ENCODE results near the gene DIS3. TPM values are rescaled to one million over a fixed set of nuclear protein-coding genes. Genes with fewer than 3 reads are reported as not detected.

The DIS3 gene
- total and polyA plus RNA-seq, 2 of the 4 experiments (the other 2 are of a cell fraction): 19.3 to 33.3 TPM

GRCh38 chr13:72751220-72751619 lies 30.5 kb downstream of the DIS3 start:
- Histone ChIP-seq H2BK15ac (ENCODE audit: low read depth, low read length) (no peak overlapping the region), H2BK20ac (ENCODE audit: low read depth, low read length) (no peak overlapping the region), H4K8ac (ENCODE audit: low read depth in 2 of 2, low read length in 2 of 2) (no peak overlapping the region), H3K9me1 (ENCODE audit: insufficient read depth, low read length) (no peaks in the 10 kb centered on the region), H3K9me3 (ENCODE audit: control insufficient read depth, insufficient read depth, low read length) (no peaks in the 10 kb centered on the region), H2AK9ac (replicated peaks; ENCODE audit: low read depth, low read length, poor library complexity) (no peak overlapping the region), H3K36me3 (ENCODE audit: control insufficient read depth, insufficient read depth, low read length) (peaks cover 25% of the 10 kb centered on the region), H3K27ac (ENCODE audit: insufficient read depth, low read length) (no peak overlapping the region), H4K20me1 (ENCODE audit: insufficient read depth, low read length) (no peaks in the 10 kb centered on the region), H2BK120ac (ENCODE audit: low read depth, low read length) (no peak overlapping the region), H2AFZ (replicated peaks; ENCODE audit: low read length, poor library complexity) (no peak overlapping the region), H3K4me3 (ENCODE audit: insufficient read depth, low read depth, low read length) (no peak overlapping the region), H3K4ac (ENCODE audit: low read depth, low read length) (no peak overlapping the region), H3K4me1 (ENCODE audit: control insufficient read depth, insufficient read depth, low read length) (no peaks in the 10 kb centered on the region), H3K18ac (ENCODE audit: low read depth, low read length) (no peak overlapping the region), H3K79me1 (ENCODE audit: low read depth in 1 of 2, low read length in 2 of 2) (peaks cover 12 to 29% of the 10 kb centered on the region in 2 experiments), H3K14ac (replicated peaks; ENCODE audit: low read depth, low read length) (no peak overlapping the region), H4K91ac (ENCODE audit: insufficient read depth, low read depth, low read length) (no peak overlapping the region), H3K9ac (ENCODE audit: low read depth, low read length) (no peak overlapping the region), H3K23ac (ENCODE audit: low read depth, low read length) (no peak overlapping the region), H3K27me3 (ENCODE audit: control insufficient read depth, insufficient read depth, low read length) (no peaks in the 10 kb centered on the region), H3K4me2 (ENCODE audit: low read depth, low read length) (no peak overlapping the region), H2BK5ac (ENCODE audit: low read depth, low read length, poor library complexity, severe bottlenecking) (no peak overlapping the region), H4K5ac (ENCODE audit: low read depth, low read length) (no peak overlapping the region), H2AK5ac (ENCODE audit: low read depth, low read length) (no peak overlapping the region), H3K56ac (ENCODE audit: extremely low read depth, insufficient read depth, low read length) (no peak overlapping the region)
- ChIA-PET CTCF (no interaction called here), POLR2A (ENCODE audit: unreplicated experiment) (no interaction called here)
- DNase-seq: no peak
- dilution Hi-C loops (cut with HindIII; ENCODE audit: low sequenced_read_pairs, unreplicated experiment) (no loop called here), intact Hi-C loops (cut with micrococcal nuclease) (no loop called here), in situ Hi-C loops (cut with MboI; ENCODE audit: low sequenced_read_pairs) (no loop called here)
- BruUV-seq (replicated peaks): no TSS peak
- no peak for ATAC-seq (ENCODE audit: low read depth)
- TF ChIP-seq SMC3 (IDR thresholded peaks at IDR 0.05; ENCODE audit: low read depth, low read length) (no peak), ELK1 (IDR thresholded peaks at IDR 0.05; ENCODE audit: borderline replicate concordance, low read depth, low read length) (no peak), NFE2L2 (IDR thresholded peaks at IDR 0.05; ENCODE audit: low read depth, low read length) (no peak)
